Measurements from ENCODE around the gene SLC14A1. TPM values are rescaled to one million over a fixed set of nuclear protein-coding genes. Genes with fewer than 3 reads are reported as not detected.
A peak's percentile ranks its signal among the peaks of the same experiment; 100 is the strongest.

SLC14A1 gene
- polyA plus RNA-seq, 1 donor = 1.3 TPM

DNA sequence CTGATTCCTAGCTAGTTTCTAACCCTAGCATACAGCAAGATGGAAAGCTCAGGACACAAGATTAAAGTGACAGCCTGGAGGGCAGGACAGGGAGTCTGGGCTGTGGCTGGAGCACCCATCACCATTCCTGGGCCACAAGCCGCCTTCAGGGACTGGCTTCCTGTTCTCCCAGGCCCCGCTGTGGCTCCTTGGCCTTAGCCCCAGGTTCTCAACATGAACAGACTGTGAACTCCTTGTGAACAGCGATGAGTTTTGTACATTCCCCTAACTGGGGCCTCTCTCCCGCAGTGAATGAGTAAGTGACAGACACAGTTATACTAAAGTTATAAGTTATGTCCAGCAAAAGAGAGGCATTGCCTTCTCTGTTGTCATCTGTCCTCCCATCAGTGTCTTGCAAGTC, 35.9 kb upstream of the SLC14A1 start:
- no peak overlapping the region for H3K4me3 ChIP-seq (ENCODE audit: low read length)
- no peak for DNase-seq
- no peaks in the 10 kb centered on the region for H3K4me1 ChIP-seq (ENCODE audit: control insufficient read depth, insufficient read depth, low read length)
- no peaks in the 10 kb centered on the region for H3K36me3 ChIP-seq (ENCODE audit: control insufficient read depth, insufficient read depth, low read length)
- WGBS (ENCODE audit: insufficient coverage, low lambda C conversion rate) = no CpG with 5 or more reads among the region's 4 CpGs
- no peaks in the 10 kb centered on the region for H3K27me3 ChIP-seq (ENCODE audit: control insufficient read depth, insufficient read depth, low read length)
- H3K9me3 ChIP-seq (ENCODE audit: control insufficient read depth, low read depth, low read length) = no peaks in the 10 kb centered on the region
- H3K27ac ChIP-seq (ENCODE audit: low read length) = no peak overlapping the region

DNA sequence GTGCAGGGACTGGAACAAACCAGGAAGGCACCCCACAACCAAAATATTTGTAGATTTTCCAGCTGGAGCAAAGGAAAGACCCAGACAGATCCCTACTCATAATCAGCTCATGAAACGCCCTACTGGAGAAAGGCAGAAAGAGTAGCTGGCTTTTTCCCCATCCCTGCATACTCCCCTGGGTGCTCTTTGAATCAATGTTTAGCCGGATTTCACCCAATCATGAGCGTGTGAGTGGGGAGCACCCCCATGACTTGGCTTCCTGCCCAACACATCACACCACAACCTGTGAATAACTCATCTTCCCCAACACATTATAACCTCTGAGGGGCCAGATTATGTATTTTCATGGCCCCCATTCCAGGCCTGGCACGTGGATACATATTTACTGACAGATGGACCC, 35.1 kb upstream of the SLC14A1 start:
- H3K9me3 ChIP-seq (ENCODE audit: control insufficient read depth, low read depth, low read length) = no peaks in the 10 kb centered on the region
- no peaks in the 10 kb centered on the region for H3K27me3 ChIP-seq (ENCODE audit: control insufficient read depth, insufficient read depth, low read length)
- no peak overlapping the region for H3K27ac ChIP-seq (ENCODE audit: low read length)
- H3K36me3 ChIP-seq (ENCODE audit: control insufficient read depth, insufficient read depth, low read length) = no peaks in the 10 kb centered on the region
- no peaks in the 10 kb centered on the region for H3K4me1 ChIP-seq (ENCODE audit: control insufficient read depth, insufficient read depth, low read length)
- DNase-seq = no peak
- WGBS (ENCODE audit: insufficient coverage, low lambda C conversion rate) = no CpG with 5 or more reads among the region's 4 CpGs
- no peak overlapping the region for H3K4me3 ChIP-seq (ENCODE audit: low read length)

DNA sequence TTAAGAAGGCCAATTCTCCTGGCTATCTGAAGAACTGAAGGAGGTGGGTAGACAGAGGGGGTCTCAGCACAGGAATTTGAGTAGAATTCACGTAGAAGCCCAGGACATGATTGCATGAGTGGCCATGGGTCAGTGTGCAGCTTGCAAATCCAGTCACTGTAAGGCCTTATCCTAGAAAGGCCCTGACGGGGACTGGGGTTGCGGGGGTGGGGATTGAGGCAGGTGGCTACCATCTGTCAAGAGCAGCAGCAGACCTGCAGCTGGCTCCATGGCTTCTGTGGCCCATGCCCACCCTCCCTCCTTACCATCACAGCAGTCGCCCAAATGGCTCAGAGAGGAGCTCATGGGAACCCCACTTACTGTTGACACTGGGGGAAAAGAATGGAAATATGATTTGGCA, 34.6 kb upstream of the SLC14A1 start:
- no CpG with 5 or more reads among the region's 4 CpGs for WGBS (ENCODE audit: insufficient coverage, low lambda C conversion rate)
- H3K27ac ChIP-seq (ENCODE audit: low read length) = no peak overlapping the region
- H3K36me3 ChIP-seq (ENCODE audit: control insufficient read depth, insufficient read depth, low read length) = no peaks in the 10 kb centered on the region
- no peaks in the 10 kb centered on the region for H3K4me1 ChIP-seq (ENCODE audit: control insufficient read depth, insufficient read depth, low read length)
- no peak for DNase-seq
- no peaks in the 10 kb centered on the region for H3K27me3 ChIP-seq (ENCODE audit: control insufficient read depth, insufficient read depth, low read length)
- H3K4me3 ChIP-seq (ENCODE audit: low read length) = no peak overlapping the region
- no peaks in the 10 kb centered on the region for H3K9me3 ChIP-seq (ENCODE audit: control insufficient read depth, low read depth, low read length)

DNA sequence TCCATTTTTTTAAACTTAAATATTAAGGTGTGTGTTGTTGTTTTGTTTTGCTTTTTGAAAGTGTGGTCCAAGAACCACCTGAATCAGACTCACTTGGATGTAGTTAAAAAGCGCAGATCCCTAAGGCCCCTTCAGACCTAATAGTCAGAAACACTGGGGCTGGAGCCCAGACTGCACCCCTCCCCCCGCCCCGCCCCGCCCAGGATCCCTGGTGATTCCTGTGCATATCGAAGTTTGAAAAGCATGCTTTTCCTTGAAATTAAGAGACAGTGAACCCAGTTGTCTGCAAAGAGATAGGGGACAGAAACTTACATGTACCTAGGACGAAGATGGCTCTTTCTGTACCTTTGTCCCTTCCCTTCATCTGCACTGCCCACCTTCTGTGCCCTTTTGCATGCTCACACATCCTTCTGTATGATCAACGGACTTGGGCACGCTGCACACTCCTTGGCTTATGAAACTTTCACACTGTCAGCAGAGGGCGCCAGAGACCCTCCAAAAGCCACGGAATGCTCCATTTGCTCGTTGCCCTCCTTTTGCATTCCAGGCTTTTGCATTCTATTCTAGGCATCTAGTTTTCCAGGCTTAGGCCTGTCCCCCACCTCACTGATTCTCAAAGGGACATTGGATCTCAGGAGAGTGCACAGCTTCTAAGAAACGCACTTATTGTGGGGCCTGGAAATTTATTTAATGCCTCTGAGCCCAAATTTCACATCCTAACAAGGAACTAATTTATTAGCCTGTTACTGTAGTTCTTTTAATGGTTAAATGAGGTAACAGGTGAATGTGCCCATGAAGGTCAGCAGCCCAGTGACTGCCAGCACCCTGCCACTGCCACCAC, 32.8 kb upstream of the SLC14A1 start:
- H3K4me1 ChIP-seq (ENCODE audit: control insufficient read depth, insufficient read depth, low read length) = no peaks in the 10 kb centered on the region
- WGBS (ENCODE audit: insufficient coverage, low lambda C conversion rate) = no CpG with 5 or more reads among the region's 12 CpGs
- H3K27me3 ChIP-seq (ENCODE audit: control insufficient read depth, insufficient read depth, low read length) = no peaks in the 10 kb centered on the region
- no peak overlapping the region for H3K27ac ChIP-seq (ENCODE audit: low read length)
- no peak overlapping the region for H3K4me3 ChIP-seq (ENCODE audit: low read length)
- no peaks in the 10 kb centered on the region for H3K9me3 ChIP-seq (ENCODE audit: control insufficient read depth, low read depth, low read length)
- DNase-seq = peak; percentile 62 to 64
- no peaks in the 10 kb centered on the region for H3K36me3 ChIP-seq (ENCODE audit: control insufficient read depth, insufficient read depth, low read length)

DNA sequence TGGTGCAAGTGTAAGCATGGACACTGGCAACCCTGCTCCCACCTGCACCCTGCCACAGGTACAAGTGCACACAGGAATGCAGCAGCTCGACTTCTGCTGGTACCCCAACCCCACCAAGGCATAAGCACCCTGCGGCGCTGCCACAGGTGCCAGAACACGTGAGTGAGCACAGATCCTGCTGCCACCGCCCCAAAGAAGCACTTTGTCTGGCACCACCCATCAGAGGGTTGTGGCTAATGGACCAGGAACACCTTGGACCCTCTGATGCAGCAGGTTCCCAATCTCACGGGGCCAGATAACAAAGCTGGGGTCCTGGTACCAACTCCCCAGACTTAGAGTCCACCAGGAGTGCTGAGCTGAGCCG, 32.2 kb upstream of the SLC14A1 start:
- no peaks in the 10 kb centered on the region for H3K36me3 ChIP-seq (ENCODE audit: control insufficient read depth, insufficient read depth, low read length)
- no peaks in the 10 kb centered on the region for H3K27me3 ChIP-seq (ENCODE audit: control insufficient read depth, insufficient read depth, low read length)
- no peak overlapping the region for H3K4me3 ChIP-seq (ENCODE audit: low read length)
- DNase-seq = no peak
- H3K27ac ChIP-seq (ENCODE audit: low read length) = no peak overlapping the region
- H3K9me3 ChIP-seq (ENCODE audit: control insufficient read depth, low read depth, low read length) = no peaks in the 10 kb centered on the region
- WGBS (ENCODE audit: insufficient coverage, low lambda C conversion rate) = no CpG with 5 or more reads among the region's 7 CpGs
- H3K4me1 ChIP-seq (ENCODE audit: control insufficient read depth, insufficient read depth, low read length) = no peaks in the 10 kb centered on the region

DNA sequence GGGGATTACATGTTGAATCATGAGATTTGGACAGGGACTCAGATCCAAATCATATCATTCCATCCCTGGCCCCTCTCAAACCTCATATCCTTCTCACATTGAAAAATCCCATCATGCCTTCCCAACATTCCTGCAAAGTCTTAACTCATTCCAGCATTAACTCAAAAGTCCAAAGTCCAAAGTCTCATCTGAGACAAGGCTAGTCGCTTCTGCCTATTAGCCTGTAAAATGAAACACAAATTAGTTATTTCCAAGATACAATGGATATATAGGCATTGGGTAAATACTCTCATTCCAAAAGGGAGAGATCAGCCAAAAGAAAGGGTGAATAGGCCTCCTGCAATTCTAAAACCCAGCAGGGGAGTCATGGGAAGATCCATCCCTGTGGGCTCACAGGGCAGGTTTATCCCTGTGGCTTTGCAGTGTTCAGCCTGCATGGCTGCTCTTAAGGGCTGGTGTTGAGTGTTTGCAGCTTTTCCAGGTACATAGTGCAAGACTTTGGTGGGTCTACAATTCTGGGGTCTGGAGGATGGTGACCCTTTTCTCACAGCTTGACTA, 21.2 kb upstream of the SLC14A1 start:
- peak in 1 of 2 donors; percentile 35 for DNase-seq
- WGBS (ENCODE audit: insufficient coverage, low lambda C conversion rate) = no CpG with 5 or more reads among the region's 1 CpG
- no peaks in the 10 kb centered on the region for H3K27me3 ChIP-seq (ENCODE audit: control insufficient read depth, insufficient read depth, low read length)
- H3K36me3 ChIP-seq (ENCODE audit: control insufficient read depth, insufficient read depth, low read length) = no peaks in the 10 kb centered on the region
- peaks cover 9% of the 10 kb centered on the region for H3K4me1 ChIP-seq (ENCODE audit: control insufficient read depth, insufficient read depth, low read length)
- peak overlapping the region; percentile 4 for H3K27ac ChIP-seq (ENCODE audit: low read length)
- no peak overlapping the region for H3K4me3 ChIP-seq (ENCODE audit: low read length)
- H3K9me3 ChIP-seq (ENCODE audit: control insufficient read depth, low read depth, low read length) = peaks cover 3% of the 10 kb centered on the region

DNA sequence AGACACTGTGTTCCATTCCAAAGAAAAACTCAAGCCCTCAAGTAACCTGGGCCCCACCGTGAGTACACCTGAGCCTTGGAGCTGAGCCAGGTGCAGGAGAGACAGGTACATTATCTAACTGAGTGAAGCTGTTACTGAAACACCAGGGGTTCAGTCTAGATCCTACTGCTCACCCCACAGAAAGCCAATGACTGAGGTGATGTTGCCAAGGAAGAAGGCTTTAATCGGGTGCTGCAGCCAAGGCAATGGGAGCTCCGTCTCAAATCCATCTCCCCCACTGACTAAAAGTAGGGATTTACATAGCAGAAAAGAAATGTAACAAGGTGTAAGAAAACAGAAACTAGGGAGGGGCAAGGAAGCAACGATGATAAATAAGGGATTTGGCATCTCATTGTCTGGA, 15.2 kb upstream of the SLC14A1 start:
- Histone ChIP-seq H3K27ac (ENCODE audit: low read length) (no peak overlapping the region), H3K36me3 (ENCODE audit: control insufficient read depth, insufficient read depth, low read length) (no peaks in the 10 kb centered on the region), H3K4me1 (ENCODE audit: control insufficient read depth, insufficient read depth, low read length) (no peaks in the 10 kb centered on the region), H3K27me3 (ENCODE audit: control insufficient read depth, insufficient read depth, low read length) (no peaks in the 10 kb centered on the region), H3K9me3 (ENCODE audit: control insufficient read depth, low read depth, low read length) (peaks cover 9% of the 10 kb centered on the region), H3K4me3 (ENCODE audit: low read length) (no peak overlapping the region)
- no peak for DNase-seq
- 43% methylated on average over 1 of the region's 4 CpGs for WGBS (ENCODE audit: insufficient coverage, low lambda C conversion rate)

DNA sequence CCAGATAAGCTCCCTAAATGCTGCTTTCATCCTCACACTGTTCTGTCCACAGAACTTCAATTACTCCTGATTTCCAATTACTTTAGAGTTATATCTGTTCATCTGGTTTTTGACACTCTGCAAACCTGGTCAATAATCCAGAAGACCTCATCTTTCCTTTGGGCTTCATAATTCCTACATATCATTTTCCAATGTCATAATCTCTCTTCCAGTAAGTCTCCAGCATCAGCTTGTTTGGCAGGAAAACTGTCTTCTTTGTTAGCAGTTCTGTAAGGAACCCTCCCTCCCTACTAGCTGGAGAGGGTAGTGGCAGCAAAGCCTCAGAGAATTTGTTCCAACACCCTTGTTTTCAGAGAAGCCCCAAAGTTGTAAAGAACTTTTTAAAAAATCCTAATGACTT, 11.9 kb upstream of the SLC14A1 start:
- Histone ChIP-seq H3K4me3 (ENCODE audit: low read length) (no peak overlapping the region), H3K27ac (ENCODE audit: low read length) (no peak overlapping the region), H3K27me3 (ENCODE audit: control insufficient read depth, insufficient read depth, low read length) (no peaks in the 10 kb centered on the region), H3K36me3 (ENCODE audit: control insufficient read depth, insufficient read depth, low read length) (no peaks in the 10 kb centered on the region), H3K9me3 (ENCODE audit: control insufficient read depth, low read depth, low read length) (peaks cover 9% of the 10 kb centered on the region), H3K4me1 (ENCODE audit: control insufficient read depth, insufficient read depth, low read length) (no peaks in the 10 kb centered on the region)
- no peak for DNase-seq

DNA sequence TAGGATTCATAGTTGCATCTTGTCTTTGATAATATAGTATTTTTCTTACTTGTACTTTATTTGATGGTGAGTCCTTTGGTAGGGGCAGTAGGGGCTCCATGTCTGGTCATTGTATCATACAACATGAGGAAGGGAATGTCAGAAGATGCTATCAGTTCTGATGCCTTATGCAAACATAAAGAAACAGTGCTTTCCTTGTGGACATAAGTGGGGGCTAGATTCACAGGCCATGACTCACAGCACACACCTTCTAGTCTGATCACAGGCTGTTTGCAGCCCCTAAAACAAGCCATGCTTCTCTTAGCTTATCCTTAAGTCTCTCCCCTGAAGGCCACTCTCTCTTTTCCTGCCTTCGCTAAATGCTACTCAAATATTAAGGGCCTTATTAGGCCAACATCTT, 10.7 kb upstream of the SLC14A1 start:
- no peak for DNase-seq
- H3K4me1 ChIP-seq (ENCODE audit: control insufficient read depth, insufficient read depth, low read length) = no peaks in the 10 kb centered on the region
- H3K36me3 ChIP-seq (ENCODE audit: control insufficient read depth, insufficient read depth, low read length) = no peaks in the 10 kb centered on the region
- 20% methylated on average over 1 of the region's 1 CpG for WGBS (ENCODE audit: insufficient coverage, low lambda C conversion rate)
- H3K4me3 ChIP-seq (ENCODE audit: low read length) = no peak overlapping the region
- H3K9me3 ChIP-seq (ENCODE audit: control insufficient read depth, low read depth, low read length) = peaks cover 5% of the 10 kb centered on the region
- no peaks in the 10 kb centered on the region for H3K27me3 ChIP-seq (ENCODE audit: control insufficient read depth, insufficient read depth, low read length)
- H3K27ac ChIP-seq (ENCODE audit: low read length) = no peak overlapping the region

DNA sequence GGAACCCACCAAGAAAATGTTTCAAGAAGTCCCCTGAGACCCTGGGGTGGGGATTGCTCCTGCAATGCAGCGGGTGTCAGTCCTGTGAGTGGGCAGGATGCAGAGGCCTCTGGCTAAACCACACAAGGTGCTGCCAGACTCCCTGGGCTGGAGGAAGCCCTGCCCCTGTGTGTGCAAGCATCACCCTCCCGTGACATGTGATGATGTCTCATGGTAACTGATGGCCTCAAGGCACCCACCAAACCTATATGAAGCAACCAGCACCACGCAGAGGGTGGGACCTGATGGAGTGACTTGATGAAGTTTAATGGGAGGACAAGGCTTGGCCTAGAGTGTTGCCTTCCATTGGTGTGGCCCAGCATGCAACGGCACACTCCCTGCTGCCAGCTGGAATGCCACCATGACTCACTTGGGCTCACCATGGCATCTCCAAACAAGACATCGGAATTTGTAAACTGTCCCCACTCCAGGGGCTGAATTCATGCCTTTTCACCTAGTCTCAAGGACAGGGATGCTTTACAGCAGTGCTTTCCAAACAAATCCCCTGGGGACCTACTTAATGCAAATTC, 8.7 kb upstream of the SLC14A1 start:
- H3K27me3 ChIP-seq (ENCODE audit: control insufficient read depth, insufficient read depth, low read length) = no peaks in the 10 kb centered on the region
- WGBS (ENCODE audit: insufficient coverage, low lambda C conversion rate) = no CpG with 5 or more reads among the region's 5 CpGs
- no peak overlapping the region for H3K27ac ChIP-seq (ENCODE audit: low read length)
- no peaks in the 10 kb centered on the region for H3K36me3 ChIP-seq (ENCODE audit: control insufficient read depth, insufficient read depth, low read length)
- no peak overlapping the region for H3K4me3 ChIP-seq (ENCODE audit: low read length)
- DNase-seq = no peak
- no peaks in the 10 kb centered on the region for H3K4me1 ChIP-seq (ENCODE audit: control insufficient read depth, insufficient read depth, low read length)
- H3K9me3 ChIP-seq (ENCODE audit: control insufficient read depth, low read depth, low read length) = no peaks in the 10 kb centered on the region

DNA sequence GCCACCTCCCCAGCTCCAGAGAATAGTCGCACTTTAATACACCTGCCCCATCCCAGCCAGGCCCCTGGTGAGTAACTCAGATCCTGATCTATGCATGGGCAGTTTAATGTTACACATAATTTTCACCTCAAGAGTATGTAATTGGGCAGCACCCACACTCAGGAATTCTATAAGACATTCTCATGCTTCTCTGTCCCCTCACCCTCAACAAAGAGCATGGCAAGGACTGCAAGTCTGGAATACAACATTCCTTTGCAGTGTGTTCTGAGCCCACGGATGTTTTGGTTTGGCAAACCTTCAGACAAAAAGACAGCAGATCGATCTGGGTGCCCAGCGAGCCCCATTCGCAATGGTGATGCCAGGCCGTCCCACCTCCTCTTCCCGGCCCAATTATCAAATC, 4.9 kb upstream of the SLC14A1 start:
- H3K36me3 ChIP-seq (ENCODE audit: control insufficient read depth, insufficient read depth, low read length) = no peaks in the 10 kb centered on the region
- H3K27ac ChIP-seq (ENCODE audit: low read length) = no peak overlapping the region
- H3K9me3 ChIP-seq (ENCODE audit: control insufficient read depth, low read depth, low read length) = no peaks in the 10 kb centered on the region
- WGBS (ENCODE audit: insufficient coverage, low lambda C conversion rate) = no CpG with 5 or more reads among the region's 7 CpGs
- no peaks in the 10 kb centered on the region for H3K27me3 ChIP-seq (ENCODE audit: control insufficient read depth, insufficient read depth, low read length)
- H3K4me3 ChIP-seq (ENCODE audit: low read length) = no peak overlapping the region
- no peak for DNase-seq
- peaks cover 3% of the 10 kb centered on the region for H3K4me1 ChIP-seq (ENCODE audit: control insufficient read depth, insufficient read depth, low read length)

Measured in large intestine (tissue), 3 donors.